Stimulated activated CD8-positive, alpha-beta memory T cell treated with anti-CD3 and anti-CD28 coated beads, Interleukin-15, amount 100 ng/mL, for 1 hour (primary cell): ENCODE data around the gene CYP4B1.
"Not testable (repeated sequence)": the region's sequence is repeated elsewhere in the genome, so short reads cannot be mapped to it uniquely, and the experiment has no call there.

Source experiments
- DNase-seq: peaks from one replicate; pipeline ENCODE4 v3.0.0-alpha.2; 2020; ENCODE audit warnings: low read depth

Gene CYP4B1

DNA sequence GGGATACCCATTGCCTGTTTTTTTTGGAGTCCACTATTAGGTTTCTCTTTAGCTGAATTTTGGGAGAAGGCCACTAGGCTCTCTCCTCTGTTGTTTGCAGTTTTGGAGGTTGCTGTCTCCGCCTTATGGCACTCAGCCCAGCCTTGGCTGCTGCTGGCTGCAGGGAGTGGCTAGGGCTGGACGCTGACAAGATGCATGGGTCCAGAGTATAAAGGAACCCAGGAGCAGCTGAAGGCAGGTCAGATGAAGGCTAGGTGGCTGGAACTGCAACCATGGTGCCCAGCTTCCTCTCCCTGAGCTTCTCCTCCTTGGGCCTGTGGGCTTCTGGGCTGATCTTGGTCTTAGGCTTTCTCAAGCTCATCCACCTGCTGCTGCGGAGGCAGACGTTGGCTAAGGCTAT, at the start of gene CYP4B1:
TSS of gene CYP4B1 (plus strand) at position 237 of the 400 bp plus-strand sequence. CDS start at position 273, 36 bp downstream.
- DNase-seq: no peak

DNA sequence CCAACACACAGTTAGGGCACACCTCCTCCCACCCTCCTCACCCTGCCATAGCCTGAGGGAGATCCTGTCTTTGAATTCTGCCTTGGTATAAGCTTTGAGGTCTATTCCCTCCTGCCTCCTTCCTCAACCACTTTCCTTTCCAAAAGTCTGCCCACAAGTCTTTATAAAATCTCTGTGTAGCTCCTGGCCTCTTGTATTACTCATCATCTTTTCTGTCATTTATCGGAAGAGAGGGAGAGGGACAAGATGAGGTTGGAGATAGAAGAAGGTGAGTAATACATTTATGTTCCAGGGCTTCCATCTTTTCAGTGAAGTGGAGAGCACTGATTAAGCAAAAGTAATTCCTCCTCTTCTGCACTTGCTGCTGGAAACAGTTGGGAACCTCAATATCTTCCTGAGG, 49.4 kb upstream of the CYP4B1 start:
- no peak for DNase-seq

DNA sequence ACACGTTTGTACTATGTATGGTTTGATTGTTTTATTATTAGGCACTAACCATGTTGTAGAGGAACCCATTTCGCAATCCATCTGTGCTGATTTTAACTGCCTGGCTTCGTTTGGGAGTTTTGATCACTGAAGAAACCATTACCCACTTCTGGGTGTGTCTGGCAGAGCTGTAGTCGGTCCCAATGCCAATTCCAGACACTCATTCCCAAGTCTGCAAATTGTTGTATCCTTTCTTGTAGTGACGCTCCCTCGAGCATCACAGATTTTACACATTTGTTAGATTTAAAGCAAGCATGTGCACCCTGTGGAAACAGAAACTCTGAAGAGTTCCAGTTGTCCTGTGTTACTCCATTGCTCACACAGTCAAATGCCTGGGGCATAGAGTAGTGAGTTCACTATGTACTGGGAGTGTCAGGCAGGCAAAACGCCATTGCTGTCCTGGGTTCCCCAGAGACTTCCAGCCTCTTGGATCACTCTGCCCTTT, 48.9 kb upstream of the CYP4B1 start:
- DNase-seq: no peak

DNA sequence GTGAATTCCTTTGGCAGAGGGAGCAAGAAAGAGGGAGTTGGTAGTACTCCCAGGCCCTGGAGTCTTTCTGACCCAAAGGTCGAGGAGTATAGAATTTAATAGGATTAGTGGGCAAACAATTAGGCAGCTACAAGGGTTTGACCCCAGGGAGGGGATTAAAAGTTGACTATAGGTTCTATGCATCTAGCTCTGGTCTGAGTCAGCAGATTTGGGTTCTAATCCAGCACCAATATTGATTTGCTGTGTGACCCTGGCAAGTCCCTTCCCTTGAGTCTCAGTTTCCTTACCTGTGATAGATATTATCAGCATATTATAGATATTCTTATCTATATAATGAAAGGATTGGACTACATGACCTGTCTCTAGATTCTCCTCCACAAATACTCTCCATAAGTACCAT, 44.9 kb upstream of the CYP4B1 start:
- DNase-seq: no peak

GRCh38 chr1:46754707-46755106, 44.1 kb upstream of the CYP4B1 start:
- DNase-seq: not testable (repeated sequence)

- DNase-seq: no peak
Measured at GRCh38 chr1:46755121-46755520, 43.7 kb upstream of the CYP4B1 start.

DNA sequence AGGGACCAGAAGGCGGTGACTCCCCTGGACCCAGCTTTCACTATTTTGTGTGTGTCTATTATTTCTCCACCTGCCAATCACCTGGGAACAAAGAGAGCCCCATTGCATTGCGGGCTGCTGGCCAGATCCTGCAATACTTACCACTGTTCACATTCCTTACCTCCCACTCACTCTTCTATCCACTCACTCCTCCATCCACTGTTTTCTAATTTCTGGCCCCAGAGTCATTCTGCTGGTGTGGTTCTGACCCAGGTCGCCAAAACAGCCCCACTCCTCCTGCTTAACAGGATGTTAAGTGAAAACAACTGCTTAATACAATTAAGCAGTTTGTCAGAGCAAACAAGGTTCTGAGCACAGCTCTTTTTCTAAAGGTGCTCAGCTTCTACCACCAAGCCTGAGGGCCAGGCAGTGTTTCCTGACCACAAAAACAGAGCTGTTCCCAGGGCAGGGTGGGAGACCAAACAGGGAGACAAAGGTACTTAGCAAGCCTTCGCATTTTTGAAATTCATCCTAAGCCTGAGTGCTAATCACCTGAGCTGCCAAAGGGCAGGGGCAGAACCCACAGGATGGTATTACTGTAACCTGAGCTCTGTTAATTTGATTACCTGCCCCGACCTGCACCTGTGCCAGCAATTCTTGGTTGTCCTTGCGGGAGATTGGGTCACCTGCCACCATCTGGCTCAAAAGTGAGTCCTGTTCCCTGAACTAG, 41.4 kb upstream of the CYP4B1 start:
- DNase-seq: no peak

GRCh38 chr1:46757956-46758528, 40.8 kb upstream of the CYP4B1 start:
- no peak for DNase-seq

DNA sequence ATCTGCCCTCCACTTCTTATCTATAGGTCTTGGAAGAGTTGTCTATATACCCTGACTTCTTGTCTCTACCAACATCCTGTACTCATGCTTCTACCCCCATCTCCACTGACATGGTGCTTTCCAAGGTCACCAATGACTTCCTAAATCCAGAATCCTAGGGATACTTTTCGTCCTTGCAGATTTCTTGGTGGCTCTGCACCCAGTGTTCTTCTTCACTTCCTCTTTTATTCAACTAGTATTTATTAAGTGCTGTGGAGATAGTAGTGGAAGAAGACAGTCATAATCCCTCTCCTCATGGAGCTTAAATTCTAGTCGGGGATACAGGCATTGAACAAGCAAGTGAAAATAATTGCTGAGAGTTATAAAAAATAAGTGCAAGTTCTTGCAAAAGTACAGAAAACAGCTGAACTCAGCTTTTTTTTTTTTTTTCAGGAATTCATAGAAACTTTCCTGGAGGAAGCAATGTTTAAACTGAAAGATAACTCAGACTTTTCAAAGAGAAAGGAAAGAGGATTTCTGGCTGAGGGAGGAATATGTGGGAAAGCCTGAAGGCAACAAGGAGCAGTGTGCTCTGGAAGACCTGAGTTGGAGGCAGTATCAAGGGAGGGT, 38.2 kb upstream of the CYP4B1 start:
- DNase-seq: no peak

DNA sequence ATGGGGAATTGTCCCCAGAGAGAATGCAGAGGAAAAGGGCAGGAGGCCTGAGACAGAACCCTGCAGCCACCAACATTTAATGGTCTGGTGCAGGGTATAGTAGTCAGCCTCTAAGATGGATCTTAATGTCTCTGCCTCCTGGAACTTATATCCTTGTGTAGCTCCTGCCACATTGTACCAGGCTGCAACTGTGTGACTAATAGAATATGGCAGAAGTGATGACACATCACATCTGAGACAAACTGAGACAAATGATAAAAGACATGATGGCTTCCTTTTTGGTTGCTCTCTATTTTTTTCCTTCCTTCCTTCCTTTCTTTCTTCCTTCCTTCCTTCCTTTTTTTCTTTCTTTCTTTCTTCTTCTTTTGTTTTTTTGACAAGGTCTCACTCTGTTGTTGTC, 37.1 kb upstream of the CYP4B1 start:
- DNase-seq: no peak

GRCh38 chr1:46764402-46764801, 34.4 kb upstream of the CYP4B1 start:
- DNase-seq: no peak

DNA sequence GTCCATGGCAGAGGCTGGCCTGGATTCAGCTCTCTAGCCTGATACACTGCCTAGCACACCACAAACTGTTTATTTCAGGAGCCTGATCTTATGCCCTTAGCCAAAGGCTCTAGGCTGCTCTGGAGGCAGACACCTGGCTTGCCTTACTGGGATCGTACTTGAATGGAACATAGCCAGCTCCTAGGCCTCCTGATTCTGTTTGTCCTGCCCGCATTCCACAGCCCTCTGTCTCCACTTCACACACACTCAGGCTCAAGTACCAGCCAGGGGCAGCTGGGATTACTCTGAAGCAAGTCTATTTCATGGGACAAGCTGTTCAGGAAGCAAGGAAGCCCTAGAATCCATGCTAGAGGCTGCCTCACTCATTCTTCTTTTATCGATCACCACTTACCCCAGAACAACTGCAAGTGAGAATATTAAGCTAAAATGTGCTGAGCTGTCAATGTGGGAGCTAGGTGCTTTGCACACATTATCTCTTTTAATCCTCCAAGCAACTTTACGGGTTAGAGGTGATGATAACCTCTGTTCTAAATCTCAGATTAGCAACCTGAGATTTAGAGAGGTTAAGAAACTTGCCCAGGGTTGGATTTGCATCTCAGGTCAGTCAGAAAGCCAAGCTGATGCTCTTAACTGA, 31.1 kb upstream of the CYP4B1 start:
- DNase-seq: no peak

DNA sequence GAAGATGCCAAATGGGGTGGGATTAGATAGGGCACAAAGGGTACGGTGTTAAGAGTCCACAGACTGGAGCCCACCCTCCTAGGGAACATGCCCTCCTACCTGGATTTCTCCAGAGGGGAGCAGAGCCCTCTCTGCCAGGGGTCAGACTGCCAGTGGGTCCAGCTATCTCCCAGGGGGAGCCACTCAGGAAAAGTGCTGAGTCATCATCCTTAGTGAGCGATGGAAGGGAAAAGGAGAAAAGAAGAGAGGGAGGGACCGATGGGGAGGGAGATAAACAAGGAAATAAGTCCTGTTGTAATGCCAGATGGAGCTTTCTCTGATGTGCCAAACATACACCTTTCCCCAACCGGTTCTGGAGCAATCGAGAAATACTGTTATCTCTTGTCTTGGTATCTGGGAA, 30.4 kb upstream of the CYP4B1 start:
- DNase-seq: no peak

GRCh38 chr1:46769028-46769740, 29.7 kb upstream of the CYP4B1 start:
- DNase-seq: no peak

- no peak for DNase-seq
Measured at GRCh38 chr1:46770541-46770940, 28.3 kb upstream of the CYP4B1 start.

DNA sequence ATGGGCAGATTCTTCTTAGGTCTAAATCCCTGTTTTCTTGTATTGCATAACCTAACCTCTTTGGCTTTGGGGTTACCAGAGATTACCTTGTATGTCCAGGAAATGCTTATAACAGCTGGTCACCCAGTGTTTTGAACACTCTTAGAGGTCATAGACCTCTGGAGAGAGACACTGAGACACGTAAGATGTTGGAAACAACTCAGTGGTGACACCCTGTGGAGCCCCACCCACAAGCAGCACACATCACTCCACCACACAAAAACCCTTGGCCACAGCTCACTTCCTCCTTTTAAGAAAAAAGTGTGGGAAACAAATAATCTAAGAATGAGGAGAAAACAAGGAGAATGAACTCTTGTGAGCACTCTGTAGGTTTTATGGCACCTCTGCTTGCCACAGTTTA, 26.3 kb upstream of the CYP4B1 start:
- no peak for DNase-seq

DNA sequence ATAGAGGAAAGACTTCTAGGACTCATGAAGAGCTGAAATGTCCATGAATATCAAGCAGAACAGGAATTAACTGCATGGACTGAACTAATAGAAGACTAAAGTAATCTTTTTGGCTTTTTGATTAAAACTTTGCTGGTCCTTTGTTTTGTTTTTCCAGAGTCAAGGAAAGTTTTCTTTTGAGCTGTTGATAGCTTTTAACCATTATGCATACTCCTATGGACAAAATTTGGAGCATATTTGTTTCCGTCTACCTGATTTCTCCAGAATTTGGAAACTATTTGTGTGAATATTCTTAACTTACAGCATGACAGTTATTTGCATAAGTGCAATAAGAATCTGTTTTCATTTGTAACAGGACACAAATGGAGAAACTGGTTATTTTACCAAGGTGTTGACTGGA, 24.5 kb upstream of the CYP4B1 start:
- no peak for DNase-seq

- DNase-seq: not testable (repeated sequence)
Measured at GRCh38 chr1:46778456-46778855, 20.4 kb upstream of the CYP4B1 start.

GRCh38 chr1:46784666-46785065, 14.2 kb upstream of the CYP4B1 start:
- DNase-seq: no peak

DNA sequence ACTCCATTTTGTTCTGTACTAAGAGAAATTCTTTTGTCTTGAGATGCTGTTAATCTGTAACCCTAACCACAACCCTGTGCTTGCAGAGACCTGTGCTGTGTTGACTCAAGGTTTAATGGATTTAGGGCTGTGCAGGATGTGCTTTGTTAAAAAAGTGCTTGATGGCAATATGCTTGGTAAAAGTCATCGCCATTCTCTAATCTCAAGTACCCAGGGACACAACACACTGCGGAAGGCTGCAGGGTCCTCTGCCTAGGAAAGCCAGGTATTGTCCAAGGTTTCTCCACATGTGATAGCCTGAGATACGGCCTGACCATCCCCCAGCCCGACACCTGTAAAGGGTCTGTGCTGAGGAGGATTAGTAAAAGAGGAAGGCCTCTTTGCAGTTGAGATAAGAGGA, 10.2 kb upstream of the CYP4B1 start:
- DNase-seq: not testable (repeated sequence)

GRCh38 chr1:46790446-46791101, 8.3 kb upstream of the CYP4B1 start:
- DNase-seq: no peak

GRCh38 chr1:46793126-46793525, 5.7 kb upstream of the CYP4B1 start:
- no peak for DNase-seq
